GM19099 (cell line): ENCODE data around the gene XKRX.

Experiments used
- POLR2A ChIP-seq: IDR thresholded peaks from 3 replicates; pipeline ENCODE4 v1.6.1; 2011; ENCODE audit warnings: low read depth; ENCODE audit not compliant: insufficient read length; ENCODE audit errors: extremely low read depth

XKRX gene

DNA sequence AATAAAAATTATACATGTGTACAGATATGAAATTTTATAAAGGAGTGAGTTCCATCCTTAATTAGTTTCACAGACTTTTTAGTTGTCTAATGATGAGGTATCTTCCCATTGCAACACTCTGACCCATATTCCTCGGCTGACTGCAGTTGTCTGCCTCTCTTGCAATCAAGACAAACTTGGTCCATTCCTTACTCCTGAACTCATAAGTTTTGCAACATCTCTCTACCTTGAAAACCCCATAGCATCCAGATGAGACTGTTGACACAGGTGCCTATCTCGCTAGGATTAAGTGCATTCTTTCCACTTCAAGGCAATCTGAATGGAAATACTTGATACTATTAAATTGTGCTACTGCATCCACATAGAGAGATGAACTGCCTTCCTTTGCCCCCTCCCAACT is 2.3 kb downstream of the XKRX start:
- TF ChIP-seq POLR2A, result no peak

- no peak for TF ChIP-seq POLR2A
Observed at GRCh38 chrX:100924375-100924774, 4.3 kb downstream of the XKRX start.

GRCh38 chrX:100915562-100915961 is 13.2 kb downstream of the XKRX start:
- TF ChIP-seq POLR2A, result no peak

- TF ChIP-seq POLR2A, result no peak
Observed at GRCh38 chrX:100913111-100913510, 15.6 kb downstream of the XKRX start.

DNA sequence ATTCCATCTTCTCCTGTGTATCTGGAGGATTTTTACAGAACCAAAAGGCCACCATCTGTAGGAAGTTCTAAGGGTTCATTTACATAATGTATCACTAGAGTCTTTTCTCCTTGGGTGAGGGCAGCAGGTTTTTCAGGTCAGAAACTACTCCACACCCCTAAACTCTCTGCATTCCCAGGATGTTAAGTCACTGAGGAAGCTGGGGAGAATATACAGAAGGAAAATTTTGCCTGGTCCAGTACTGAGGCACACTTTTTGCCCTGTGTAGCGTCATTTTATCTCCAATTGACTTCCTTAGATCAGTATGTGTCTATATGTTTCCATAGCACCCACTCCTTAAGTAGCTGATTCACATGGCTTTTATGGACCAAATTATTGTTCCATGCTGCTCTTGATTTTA is 17.0 kb downstream of the XKRX start:
- no peak for TF ChIP-seq POLR2A

DNA sequence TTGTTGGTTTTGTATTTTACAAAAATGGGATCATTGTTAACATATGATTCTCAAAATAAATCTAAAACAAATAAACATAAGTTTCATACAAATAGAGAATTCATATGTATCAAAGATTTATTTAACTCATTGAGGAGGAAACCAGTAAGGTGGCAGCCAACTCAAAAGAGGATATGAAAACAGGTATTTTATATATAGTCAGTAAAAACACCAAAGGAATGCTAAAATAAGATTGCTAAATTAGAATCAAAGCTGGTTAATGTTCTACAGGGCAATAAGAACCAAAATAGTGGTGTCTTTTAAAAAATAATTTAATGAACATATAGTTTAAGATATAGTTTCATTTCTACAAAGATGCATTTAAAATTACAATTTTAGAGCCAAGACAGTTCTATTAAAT is 23.1 kb downstream of the XKRX start:
- no peak for TF ChIP-seq POLR2A

- no peak for TF ChIP-seq POLR2A
Observed at GRCh38 chrX:100904433-100904832, 24.3 kb downstream of the XKRX start.

DNA sequence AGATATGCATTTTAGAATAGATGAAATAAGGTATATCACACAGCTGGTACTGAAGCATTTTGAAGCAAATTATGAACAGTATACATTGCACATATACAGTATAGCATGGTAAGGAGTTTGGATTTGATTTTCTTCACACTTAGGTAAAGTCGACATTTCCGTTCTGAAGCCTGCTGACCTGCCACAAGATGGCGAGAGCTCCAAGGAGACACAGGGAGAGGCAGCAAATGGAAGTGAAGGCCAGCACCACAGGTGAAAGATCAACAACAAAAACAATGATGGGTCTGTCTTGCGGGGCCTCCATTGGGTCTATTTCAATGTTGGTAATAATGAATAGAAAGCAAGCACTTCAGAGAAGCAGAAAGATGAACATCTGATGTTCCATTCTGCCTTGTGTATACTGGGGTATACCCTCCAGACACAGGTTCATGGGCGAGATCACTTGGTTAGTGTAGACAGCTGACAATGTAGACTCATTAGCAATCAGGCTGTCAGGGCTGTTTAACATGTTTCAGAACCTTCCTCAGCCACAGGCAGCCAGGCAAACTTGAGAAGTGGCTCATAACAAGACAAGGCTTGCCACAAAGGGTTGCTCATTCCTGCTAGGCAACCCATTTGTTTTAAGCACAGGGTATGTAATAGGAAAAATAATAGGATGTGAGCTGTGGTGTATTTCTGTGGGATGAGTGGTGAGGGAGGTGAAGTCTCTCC is 33.2 kb downstream of the XKRX start:
- TF ChIP-seq POLR2A, result no peak

DNA sequence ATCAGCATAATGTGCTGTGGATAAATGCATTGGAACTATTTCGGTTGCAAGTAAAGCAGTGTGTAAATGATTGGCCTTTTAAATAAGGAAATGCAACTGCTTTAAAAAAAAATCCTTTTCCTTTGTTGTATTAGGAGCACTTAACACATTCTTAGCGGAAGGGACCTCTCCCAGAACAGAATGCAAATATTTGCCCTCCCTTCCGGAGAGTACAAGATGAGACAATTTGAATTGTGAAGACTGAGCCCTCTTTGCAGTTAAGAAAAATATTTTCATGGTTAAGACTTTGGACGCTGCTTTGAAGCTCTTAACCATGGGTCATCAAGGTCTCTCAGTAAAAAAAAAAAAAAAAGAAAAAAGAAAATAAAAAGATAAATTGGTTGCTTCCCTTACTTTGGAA is 45.1 kb downstream of the XKRX start:
- TF ChIP-seq POLR2A, result no peak

DNA sequence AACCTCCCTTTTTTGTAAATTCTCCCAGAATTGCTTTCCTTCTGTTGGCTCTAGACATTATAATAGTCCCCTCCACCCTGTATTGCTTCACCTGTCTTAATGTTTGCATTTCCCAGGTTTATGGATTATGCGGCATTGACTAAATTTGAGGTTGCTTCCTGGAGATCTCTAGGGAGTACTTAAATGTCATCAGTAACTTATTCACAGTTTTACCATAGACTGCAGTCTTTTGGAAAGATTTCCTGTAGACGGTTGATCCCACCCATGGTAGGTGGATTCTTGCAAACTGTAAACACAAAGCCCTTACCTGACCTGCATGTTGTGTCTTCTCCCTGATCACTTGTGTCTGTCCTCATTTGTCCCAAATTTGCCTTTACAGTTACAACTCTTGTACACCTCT is 48.3 kb downstream of the XKRX start:
- no peak for TF ChIP-seq POLR2A

DNA sequence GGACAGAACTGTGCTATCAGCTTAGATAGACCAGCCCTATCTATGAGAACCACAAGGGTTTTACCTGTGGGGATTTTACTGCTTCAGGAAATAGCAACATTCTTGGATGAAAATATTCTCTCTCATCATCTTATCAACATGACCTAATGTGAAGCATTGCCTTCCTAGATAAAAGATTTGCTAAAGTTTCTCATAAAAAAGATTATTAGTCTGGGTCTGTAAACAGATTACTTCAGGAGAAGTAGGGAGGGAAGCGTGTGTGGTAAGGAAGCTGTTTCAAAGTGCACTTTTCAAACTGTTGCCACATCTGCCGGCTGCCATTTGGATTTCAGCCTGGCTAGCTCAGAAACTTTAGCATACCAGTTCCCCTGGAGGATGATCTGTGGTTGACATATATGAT is 54.4 kb downstream of the XKRX start, which contains the start of gene NOX1:
Gene NOX1, minus strand, starts transcription at position 35 of the 400 bp plus-strand sequence. CDS start 220 bp downstream, outside the sequence.
- no peak for TF ChIP-seq POLR2A

GRCh38 chrX:100871594-100872560 is 56.8 kb downstream of the XKRX start:
- no peak for TF ChIP-seq POLR2A

DNA sequence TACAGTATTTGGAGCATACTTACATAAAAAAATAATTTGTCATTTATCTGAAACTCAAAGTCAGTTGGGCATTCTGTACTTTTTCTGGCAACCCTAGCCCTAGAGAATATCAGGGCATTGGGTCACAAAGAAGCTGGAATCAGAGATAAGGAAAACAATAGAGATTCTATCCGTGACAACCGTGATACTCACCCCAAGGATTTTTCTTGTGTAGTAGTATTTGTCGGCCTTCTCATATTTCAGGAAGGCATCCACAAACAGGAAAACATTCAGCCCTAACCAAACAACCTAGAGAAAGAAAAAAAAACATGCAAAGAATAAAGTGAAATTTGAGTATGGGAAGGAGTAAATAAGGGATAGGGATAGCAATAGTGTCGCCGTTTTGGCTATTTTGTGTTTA is 58.2 kb downstream of the XKRX start:
- TF ChIP-seq POLR2A, result no peak

- TF ChIP-seq POLR2A, result no peak
Observed at GRCh38 chrX:100868273-100868672, 60.4 kb downstream of the XKRX start.

DNA sequence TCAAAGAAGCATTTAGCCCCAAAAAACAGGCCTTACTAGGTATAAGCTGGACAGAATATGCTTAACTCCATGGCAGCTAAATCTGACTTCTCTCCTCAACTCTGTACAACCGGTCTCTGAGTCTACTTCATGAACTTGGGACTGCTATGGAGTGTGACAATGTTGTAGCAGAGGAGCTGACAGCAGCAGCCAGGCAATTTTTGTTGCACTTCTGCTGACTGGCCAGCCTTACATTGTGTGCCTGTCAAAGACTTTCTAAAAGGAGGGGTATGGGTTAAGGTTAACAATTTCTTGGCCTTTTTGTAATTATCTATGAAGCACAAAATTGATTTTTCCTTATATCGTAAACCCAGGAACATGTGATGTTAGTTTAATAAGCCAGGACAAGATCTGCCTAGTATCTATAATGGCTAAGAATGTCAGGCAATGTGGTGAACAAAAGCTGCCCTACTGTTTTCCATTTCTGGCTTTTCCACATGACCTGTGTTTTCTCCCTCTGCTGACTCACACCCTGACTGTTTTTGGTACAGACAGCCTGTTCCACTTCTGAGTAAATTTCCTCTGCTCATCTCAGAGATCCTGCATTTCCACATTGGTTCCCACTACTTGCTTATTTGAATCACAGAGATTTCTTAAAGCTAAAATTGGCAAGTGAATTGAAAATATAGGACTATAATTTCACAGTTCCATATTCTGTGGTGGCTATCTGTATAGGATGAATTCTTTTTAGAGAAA is 63.9 kb downstream of the XKRX start:
- TF ChIP-seq POLR2A, result no peak
